ENCODE results near the gene RIC1. TPM values are rescaled to one million over a fixed set of nuclear protein-coding genes. Genes with fewer than 3 reads are reported as not detected.

Gene RIC1
- total and polyA plus RNA-seq, 2 of the 8 experiments (the other 6 are each of a cell fraction or from before 2014, with no cell fraction given), result 10.7 to 24.5 TPM

- TF ChIP-seq, protein P1, sequence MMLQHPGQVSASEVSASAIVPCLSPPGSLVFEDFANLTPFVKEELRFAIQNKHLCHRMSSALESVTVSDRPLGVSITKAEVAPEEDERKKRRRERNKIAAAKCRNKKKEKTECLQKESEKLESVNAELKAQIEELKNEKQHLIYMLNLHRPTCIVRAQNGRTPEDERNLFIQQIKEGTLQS (IDR thresholded peaks at IDR 0.05; ENCODE audit: insufficient read depth, low read depth, low read length), result no peak
- TF ChIP-seq CTCF (IDR thresholded peaks at IDR 0.05; ENCODE audit: control extremely low read depth in 1 of 3, insufficient read depth in 1 of 3, low read depth in 1 of 3, low read length in 3 of 3), result no peak
Observed at GRCh38 chr9:5624655-5625054, 4.3 kb upstream of the RIC1 start (continued).
